ENCODE measurements around the gene ATRIP.

GRCh38 chr3:48417529-48418108 lies 28.9 kb upstream of the ATRIP start:
- no peak for TF ChIP-seq CTCF (IDR thresholded peaks at IDR 0.05; ENCODE audit: low read length)
- TF ChIP-seq EZH2 (optimal IDR thresholded peaks at IDR 0.05; ENCODE audit: low read depth, low read length), result no peak
- no peak for TF ChIP-seq EZH2phosphoT487 (IDR thresholded peaks at IDR 0.05; ENCODE audit: low read length)

Data from MM.1S (cell line).